Upper lobe of left lung (tissue), 6 donors: ENCODE results near the gene R3HDM2. TPM values are rescaled to one million over a fixed set of nuclear protein-coding genes. Genes with fewer than 3 reads are reported as not detected.
A peak's percentile ranks its signal among the peaks of the same experiment; 100 is the strongest.

Experiments used
- ATAC-seq, 2 donors: fragments of 200-7000 bp; cut with Tn5 transposase; one replicate each; pipeline ENCODE4 v1.9.1; 2022; ENCODE audit warnings: mild to moderate bottlenecking in 2 of 2, moderate library complexity in 2 of 2; ENCODE audit not compliant: low FRiP score in 2 of 2
- DNase-seq, 2 donors: peaks; one replicate each; pipeline ENCODE4 v3.0.0-alpha.2; 2019 to 2020
- H3K27ac ChIP-seq, 4 donors: fragments of 200-600 bp; sonication (generic); one replicate each; pipeline ENCODE4 v1.5.1; 2016 to 2019
- H3K27me3 ChIP-seq, 4 donors: fragments of 200-600 bp; sonication (generic); one replicate each; pipeline ENCODE4 v1.5.1; 2017 to 2019
- H3K36me3 ChIP-seq, 4 donors: fragments of 200-600 bp; sonication (generic); one replicate each; pipeline ENCODE4 v1.5.1; 2016 to 2019
- H3K4me1 ChIP-seq, 4 donors: fragments of 200-600 bp; sonication (generic); one replicate each; pipeline ENCODE4 v1.5.1; 2018 to 2019
- H3K4me3 ChIP-seq, 4 donors: fragments of 200-600 bp; sonication (generic); one replicate each; pipeline ENCODE4 v1.5.1; 2017 to 2019; ENCODE audit warnings: mild to moderate bottlenecking in 2 of 4, moderate library complexity in 1 of 4
- H3K9me3 ChIP-seq, 4 donors: fragments of 200-600 bp; sonication (generic); one replicate each; pipeline ENCODE4 v1.5.1; 2018 to 2019
- EP300 ChIP-seq, 4 donors: sonication (generic); formaldehyde crosslinking; IDR thresholded peaks; one replicate each; pipeline ENCODE4 v1.5.1; 2017; ENCODE audit warnings: antibody characterized with exemption in 4 of 4, control low read depth in 2 of 4
- POLR2A ChIP-seq, 4 donors: fragments of 450-650 bp; IDR thresholded peaks; one replicate each; pipeline ENCODE4 v1.5.1; 2016 to 2017; ENCODE audit warnings: antibody characterized with exemption in 4 of 4, mild to moderate bottlenecking in 2 of 4
- POLR2AphosphoS5 ChIP-seq, 2 donors: sonication (generic); formaldehyde crosslinking; IDR thresholded peaks; one replicate each; pipeline ENCODE4 v1.5.1; 2017; ENCODE audit warnings: antibody characterized with exemption in 2 of 2
- WGBS, 2 donors: methylation state at CpG; one replicate each; pipeline ENCODE4 v1.1.5; 2017 to 2018; 5-methylcytosine and 5-hydroxymethylcytosine counted together
- total RNA-seq, 6 donors: library from RNA; depleted of rRNA in 4 of 6; stranded (reverse); fragments of >200 nt in 4 of 6; gene quantifications; one replicate each; pipeline versions ENCODE4 v1.1.0 to v1.2.1, GENCODE V29; 2016 to 2021
- TF ChIP-seq, protein P1 (sequence below), 6 experiments: fragments of 450-650 bp in 4 of 6; fragments of 200-600 bp in 2 of 6; sonication (generic) in 2 of 6; IDR thresholded peaks; one replicate each; pipeline ENCODE4 v1.5.1; 2016 to 2019; ENCODE audit warnings: antibody characterized with exemption in 6 of 6
- donor health status: DM: no; HTN: no; CAD: no; lungs with moderate emphysema.
- donor health status: DM: no; HTN: yes; CAD: no; lungs with severe emphysema.

R3HDM2 gene
- total RNA-seq, 6 donors from 2014 or later = 39.2 to 94.3 (median 59.2) TPM

DNA sequence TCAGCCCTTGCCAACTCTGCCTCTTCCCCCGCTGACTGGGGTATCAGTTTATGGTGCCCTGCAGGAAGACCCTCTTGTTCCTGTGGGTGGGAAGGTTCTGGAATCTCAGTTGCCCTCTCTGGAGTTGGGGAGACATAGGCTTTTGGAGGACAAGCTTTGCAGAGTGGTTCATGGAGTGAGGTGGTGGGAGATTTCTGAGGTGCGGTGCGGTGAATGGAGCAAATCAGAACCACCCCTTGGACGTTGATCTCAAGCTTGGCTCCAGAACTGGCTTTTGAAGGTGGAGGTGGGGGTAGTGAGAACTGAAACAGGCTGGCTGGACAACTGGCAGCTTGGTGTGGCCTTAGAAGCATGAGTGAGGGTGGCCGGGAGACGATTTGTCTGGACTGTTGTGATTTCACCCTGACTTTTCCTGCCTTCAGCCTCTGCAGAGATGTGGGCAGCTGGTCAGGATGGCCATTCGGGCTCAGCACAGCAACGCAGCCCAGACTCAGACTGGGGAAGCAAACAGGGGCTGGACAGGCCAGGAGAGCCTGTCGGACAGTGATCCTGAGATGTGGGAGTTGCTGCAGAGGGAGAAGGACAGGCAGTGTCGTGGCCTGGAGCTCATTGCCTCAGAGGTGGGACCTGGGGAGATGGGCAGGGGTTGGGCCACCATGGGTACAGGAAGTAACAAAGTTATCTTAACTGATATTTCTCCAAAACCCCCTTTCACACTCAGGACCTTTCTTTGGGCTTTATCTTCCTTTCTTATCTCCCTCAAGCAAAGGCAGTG, 200.3 kb downstream of the R3HDM2 start:
- H3K27me3 ChIP-seq = peaks cover 0 to 16% (median 10%) of the 10 kb centered on the region in 4 donors
- no peak for DNase-seq
- 66 to 74% methylated on average over 10 of the region's 10 CpGs for WGBS, 2 donors
- no peak for ATAC-seq
- peaks cover 26 to 40% (median 35%) of the 10 kb centered on the region in 4 donors for H3K4me1 ChIP-seq
- H3K9me3 ChIP-seq = no peaks in the 10 kb centered on the region
- H3K27ac ChIP-seq = peak overlapping the region; percentile 79 to 90 (median 84)
- peaks cover 0 to 40% (median 36%) of the 10 kb centered on the region in 4 donors for H3K36me3 ChIP-seq
- peak overlapping the region; percentile 54 to 72 (median 66) for H3K4me3 ChIP-seq
- TF ChIP-seq POLR2AphosphoS5 (IDR thresholded peaks at IDR 0.05) = no peak
- TF ChIP-seq, protein P1, sequence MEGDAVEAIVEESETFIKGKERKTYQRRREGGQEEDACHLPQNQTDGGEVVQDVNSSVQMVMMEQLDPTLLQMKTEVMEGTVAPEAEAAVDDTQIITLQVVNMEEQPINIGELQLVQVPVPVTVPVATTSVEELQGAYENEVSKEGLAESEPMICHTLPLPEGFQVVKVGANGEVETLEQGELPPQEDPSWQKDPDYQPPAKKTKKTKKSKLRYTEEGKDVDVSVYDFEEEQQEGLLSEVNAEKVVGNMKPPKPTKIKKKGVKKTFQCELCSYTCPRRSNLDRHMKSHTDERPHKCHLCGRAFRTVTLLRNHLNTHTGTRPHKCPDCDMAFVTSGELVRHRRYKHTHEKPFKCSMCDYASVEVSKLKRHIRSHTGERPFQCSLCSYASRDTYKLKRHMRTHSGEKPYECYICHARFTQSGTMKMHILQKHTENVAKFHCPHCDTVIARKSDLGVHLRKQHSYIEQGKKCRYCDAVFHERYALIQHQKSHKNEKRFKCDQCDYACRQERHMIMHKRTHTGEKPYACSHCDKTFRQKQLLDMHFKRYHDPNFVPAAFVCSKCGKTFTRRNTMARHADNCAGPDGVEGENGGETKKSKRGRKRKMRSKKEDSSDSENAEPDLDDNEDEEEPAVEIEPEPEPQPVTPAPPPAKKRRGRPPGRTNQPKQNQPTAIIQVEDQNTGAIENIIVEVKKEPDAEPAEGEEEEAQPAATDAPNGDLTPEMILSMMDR (IDR thresholded peaks at IDR 0.05) = no peak
- no peak for TF ChIP-seq POLR2A (IDR thresholded peaks at IDR 0.05)
- TF ChIP-seq EP300 (IDR thresholded peaks at IDR 0.05) = no peak

DNA sequence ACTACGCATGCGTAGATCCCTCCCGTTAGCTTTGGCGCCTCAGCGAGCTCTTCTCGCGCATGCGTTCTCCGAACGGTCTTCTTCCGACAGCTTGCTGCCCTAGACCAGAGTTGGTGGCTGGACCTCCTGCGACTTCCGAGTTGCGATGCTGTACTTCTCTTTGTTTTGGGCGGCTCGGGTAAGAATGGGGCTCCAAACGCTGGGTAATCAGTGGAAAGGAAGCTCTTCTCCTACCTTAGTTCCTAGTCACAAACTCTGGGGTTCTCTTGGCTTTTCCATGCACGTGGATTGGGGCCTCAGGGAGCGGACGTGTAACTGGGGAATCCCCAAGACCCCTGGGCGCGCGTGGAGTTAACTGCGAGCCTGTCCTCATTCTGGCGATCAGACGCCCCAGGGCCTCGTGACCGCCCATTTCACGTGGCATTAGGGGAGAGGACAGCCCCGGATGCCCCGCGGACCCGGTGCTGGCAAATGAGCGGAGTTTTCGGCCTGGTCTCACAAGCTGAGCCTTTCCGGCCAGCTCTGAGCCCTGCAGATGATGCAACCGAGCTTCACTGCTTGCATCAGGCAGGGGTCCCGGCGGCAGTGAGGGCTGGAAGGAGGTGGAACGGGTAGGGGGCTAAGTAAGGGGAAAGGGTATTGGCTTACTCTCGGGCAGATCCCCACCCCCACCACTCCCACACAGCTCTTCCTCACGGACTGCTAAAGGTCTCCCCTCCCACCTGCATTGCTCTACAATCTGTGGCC, 201.0 kb downstream of the R3HDM2 start, which contains the start of gene SHMT2:
SHMT2 (plus strand) TSS at position 78 of the 747 bp plus-strand sequence; CDS start at position 146, 68 bp downstream.
- WGBS, 2 donors = 1% methylated on average over 24 to 39 of the region's 42 CpGs
- peak within 1 kb of the TSS; percentile 79 to 90 (median 84) for H3K27ac ChIP-seq
- ATAC-seq (peak; percentile 66 to 87), DNase-seq (peak; percentile 87 to 95)
- H3K4me1 ChIP-seq = peaks cover 34 to 48% (median 42%) of the 10 kb centered on the region in 4 donors
- H3K9me3 ChIP-seq = no peaks in the 10 kb centered on the region
- H3K36me3 ChIP-seq = peaks cover 0 to 39% (median 32%) of the 10 kb centered on the region in 4 donors
- peak in 2 of 4 donors; percentile 41 to 46 for TF ChIP-seq POLR2A (IDR thresholded peaks at IDR 0.05)
- TF ChIP-seq EP300 (IDR thresholded peaks at IDR 0.05) = no peak
- TF ChIP-seq, protein P1 (IDR thresholded peaks at IDR 0.05) = peak in 3 of 6 experiments; percentile 0 to 33 (median 2)
- peak; percentile 13 to 22 for TF ChIP-seq POLR2AphosphoS5 (IDR thresholded peaks at IDR 0.05)
- peak within 1 kb of the TSS; percentile 54 to 72 (median 66) for H3K4me3 ChIP-seq
- peaks cover 0 to 24% (median 14%) of the 10 kb centered on the region in 4 donors for H3K27me3 ChIP-seq

DNA sequence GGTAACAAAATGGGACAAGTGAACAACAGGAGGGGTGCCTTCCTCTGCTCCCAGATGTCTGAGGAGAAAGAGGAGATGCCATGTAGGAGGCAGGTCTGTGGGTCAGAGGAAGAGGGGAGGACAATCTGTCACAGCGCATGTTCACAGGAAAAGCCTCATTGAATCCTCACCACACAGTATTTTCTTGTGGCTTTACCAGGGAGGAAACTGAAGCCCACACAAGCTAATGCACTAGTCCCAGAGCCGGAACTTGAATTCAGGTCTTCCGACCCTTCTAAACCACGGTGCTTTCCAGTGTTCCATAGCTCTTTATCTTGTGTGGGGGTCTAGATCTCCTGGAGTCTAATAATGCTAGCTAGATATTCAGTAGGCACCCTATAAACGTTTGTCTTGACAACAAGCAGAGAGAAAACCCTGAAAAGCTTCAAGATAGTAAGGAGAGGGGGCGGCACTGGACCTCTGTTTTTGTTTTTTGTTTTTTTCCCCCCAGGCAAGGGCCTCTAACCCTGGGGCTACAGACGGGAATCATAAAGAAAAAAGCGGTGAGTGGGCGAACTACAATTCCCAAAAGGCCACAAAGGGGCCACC, 201.7 kb downstream of the R3HDM2 start:
- DNase-seq (no peak), ATAC-seq (no peak)
- WGBS, 2 donors = 8 to 11% methylated on average over 9 of the region's 9 CpGs
- Histone ChIP-seq H3K36me3 (peaks cover 0 to 33% (median 28%) of the 10 kb centered on the region in 4 donors), H3K27ac (peak overlapping the region; percentile 79 to 90 (median 84)), H3K27me3 (peaks cover 0 to 31% (median 17%) of the 10 kb centered on the region in 4 donors), H3K9me3 (no peaks in the 10 kb centered on the region), H3K4me1 (peaks cover 36 to 49% (median 44%) of the 10 kb centered on the region in 4 donors), H3K4me3 (peak overlapping the region in 3 of 4 donors; percentile 54 to 69 (median 64))
- no peak for TF ChIP-seq POLR2A (IDR thresholded peaks at IDR 0.05)
- TF ChIP-seq, protein P1 (IDR thresholded peaks at IDR 0.05) = peak in 4 of 6 experiments; percentile 6 to 39 (median 32)
- TF ChIP-seq EP300 (IDR thresholded peaks at IDR 0.05) = no peak

DNA sequence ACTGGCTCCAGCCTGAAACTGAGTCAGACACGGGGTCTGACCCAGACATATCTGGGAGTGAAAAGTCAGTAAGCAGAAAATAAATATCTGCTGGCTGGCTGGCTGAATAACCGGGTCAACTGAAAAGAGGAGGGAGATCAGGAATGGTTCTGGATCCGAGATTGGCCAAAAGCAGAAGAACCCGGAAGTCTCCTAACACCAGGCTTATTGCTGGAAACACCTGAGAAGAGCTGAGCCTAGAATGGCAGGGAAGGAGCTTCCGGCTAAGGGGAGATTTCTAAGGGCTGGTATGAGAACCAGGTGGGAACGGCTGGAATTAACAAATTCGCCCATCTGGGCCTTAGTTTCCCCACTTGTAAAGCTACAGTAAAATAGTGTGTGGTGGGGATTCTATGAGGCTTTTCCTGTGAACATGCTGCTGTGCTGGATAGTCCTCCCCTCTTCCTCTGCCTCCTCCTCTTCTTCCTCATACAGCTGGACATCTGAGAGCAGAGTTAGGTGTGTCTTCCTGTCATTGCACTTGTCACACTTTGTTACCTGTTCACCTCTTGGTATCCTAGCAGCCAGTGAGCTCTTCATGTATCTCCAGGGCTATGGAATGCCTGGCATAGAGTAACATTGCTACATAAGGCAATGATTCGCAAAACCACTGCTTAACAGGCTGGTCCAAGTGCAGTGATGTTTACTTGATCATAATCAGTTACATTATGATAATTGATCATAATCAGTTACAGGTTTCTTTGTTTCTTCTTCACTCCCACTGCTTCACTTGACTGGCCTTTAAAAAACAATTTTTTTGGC, 203.3 kb downstream of the R3HDM2 start:
- H3K4me3 ChIP-seq = no peak overlapping the region
- DNase-seq (no peak), ATAC-seq (no peak)
- TF ChIP-seq POLR2A (IDR thresholded peaks at IDR 0.05) = no peak
- TF ChIP-seq EP300 (IDR thresholded peaks at IDR 0.05) = no peak
- TF ChIP-seq POLR2AphosphoS5 (IDR thresholded peaks at IDR 0.05) = no peak
- TF ChIP-seq, protein P1 (IDR thresholded peaks at IDR 0.05) = no peak
- peaks cover 36 to 48% (median 42%) of the 10 kb centered on the region in 4 donors for H3K4me1 ChIP-seq
- WGBS, 2 donors = 45 to 52% methylated on average over 7 of the region's 8 CpGs
- H3K27ac ChIP-seq = no peak overlapping the region
- no peaks in the 10 kb centered on the region for H3K9me3 ChIP-seq
- peaks cover 0 to 47% (median 25%) of the 10 kb centered on the region in 4 donors for H3K27me3 ChIP-seq
- H3K36me3 ChIP-seq = peaks cover 0 to 16% (median 12%) of the 10 kb centered on the region in 4 donors
